ENCODE measurements around the gene RBBP8NL. TPM values are rescaled to one million over a fixed set of nuclear protein-coding genes. Genes with fewer than 3 reads are reported as not detected.

Gene RBBP8NL
- total RNA-seq, 1 donor from 2014 or later = not detected

GRCh38 chr20:62473717-62474603 is 46.6 kb upstream of the RBBP8NL start:
- no peak overlapping the region for H3K4me3 ChIP-seq (ENCODE audit: low read depth, low read length)
- peaks cover 83% of the 10 kb centered on the region for H3K27me3 ChIP-seq (ENCODE audit: control insufficient read depth, insufficient read depth, low read length)
- no peak for DNase-seq (ENCODE audit: low read depth)
- H3K36me3 ChIP-seq (ENCODE audit: control insufficient read depth, insufficient read depth, low read length) = no peaks in the 10 kb centered on the region
- no peak for TF ChIP-seq CTCF (IDR thresholded peaks at IDR 0.05; ENCODE audit: insufficient read depth, low read length, poor library complexity, severe bottlenecking)

GRCh38 chr20:62472941-62473585 is 45.7 kb upstream of the RBBP8NL start:
- no peak for TF ChIP-seq CTCF (IDR thresholded peaks at IDR 0.05; ENCODE audit: insufficient read depth, low read length, poor library complexity, severe bottlenecking)
- peaks cover 79% of the 10 kb centered on the region for H3K27me3 ChIP-seq (ENCODE audit: control insufficient read depth, insufficient read depth, low read length)
- DNase-seq (ENCODE audit: low read depth) = no peak
- no peaks in the 10 kb centered on the region for H3K36me3 ChIP-seq (ENCODE audit: control insufficient read depth, insufficient read depth, low read length)
- H3K4me3 ChIP-seq (ENCODE audit: low read depth, low read length) = no peak overlapping the region

- Histone ChIP-seq H3K36me3 (ENCODE audit: control insufficient read depth, insufficient read depth, low read length) (no peaks in the 10 kb centered on the region), H3K27me3 (ENCODE audit: control insufficient read depth, insufficient read depth, low read length) (peaks cover 72% of the 10 kb centered on the region), H3K4me3 (ENCODE audit: low read depth, low read length) (no peak overlapping the region)
- no peak for DNase-seq (ENCODE audit: low read depth)
- TF ChIP-seq CTCF (IDR thresholded peaks at IDR 0.05; ENCODE audit: insufficient read depth, low read length, poor library complexity, severe bottlenecking) = no peak
Measured at GRCh38 chr20:62472138-62472940, 45.0 kb upstream of the RBBP8NL start.

- Histone ChIP-seq H3K4me3 (ENCODE audit: low read depth, low read length) (no peak overlapping the region), H3K36me3 (ENCODE audit: control insufficient read depth, insufficient read depth, low read length) (no peaks in the 10 kb centered on the region), H3K27me3 (ENCODE audit: control insufficient read depth, insufficient read depth, low read length) (peaks cover 71% of the 10 kb centered on the region)
- no peak for TF ChIP-seq CTCF (IDR thresholded peaks at IDR 0.05; ENCODE audit: insufficient read depth, low read length, poor library complexity, severe bottlenecking)
- DNase-seq (ENCODE audit: low read depth) = no peak
Measured at GRCh38 chr20:62470459-62470858, 43.1 kb upstream of the RBBP8NL start.

- H3K36me3 ChIP-seq (ENCODE audit: control insufficient read depth, insufficient read depth, low read length) = no peaks in the 10 kb centered on the region
- H3K27me3 ChIP-seq (ENCODE audit: control insufficient read depth, insufficient read depth, low read length) = peaks cover 66% of the 10 kb centered on the region
- H3K4me3 ChIP-seq (ENCODE audit: low read depth, low read length) = no peak overlapping the region
- DNase-seq (ENCODE audit: low read depth) = no peak
- no peak for TF ChIP-seq CTCF (IDR thresholded peaks at IDR 0.05; ENCODE audit: insufficient read depth, low read length, poor library complexity, severe bottlenecking)
Measured at GRCh38 chr20:62470001-62470400, 42.7 kb upstream of the RBBP8NL start.
